Nephron (organoid): ENCODE results near the gene TMEM94.

Source experiments
- H3K27ac Mint-ChIP-seq, 3 experiments: 2 replicates each; pipeline ENCODE4 v1.8.0; 2020; ENCODE audit warnings: mixed read lengths in 3 of 3, mild to moderate bottlenecking in 2 of 3, moderate library complexity in 1 of 3
- H3K27me3 Mint-ChIP-seq: 2 replicates; pipeline ENCODE4 v1.8.0; 2021; ENCODE audit warnings: low read depth, mild to moderate bottlenecking, moderate library complexity, mixed read lengths
- H3K36me3 Mint-ChIP-seq: 2 replicates; pipeline ENCODE4 v1.8.0; 2020; ENCODE audit warnings: low read depth, mixed read lengths
- H3K4me1 Mint-ChIP-seq: 2 replicates; pipeline ENCODE4 v1.8.0; 2020; ENCODE audit warnings: mixed read lengths
- H3K4me3 Mint-ChIP-seq, 3 experiments: 2 replicates each; pipeline ENCODE4 v1.8.0; 2020; ENCODE audit warnings: mild to moderate bottlenecking in 3 of 3, mixed read lengths in 3 of 3, moderate library complexity in 2 of 3
- H3K9me3 Mint-ChIP-seq: 2 replicates; pipeline ENCODE4 v1.8.0; 2020; ENCODE audit warnings: mixed read lengths
- CTCF ChIP-seq, 3 experiments: fragments of 200-600 bp; sonication (generic); IDR thresholded peaks; one replicate each; pipeline ENCODE4 v1.5.0; 2021; ENCODE audit warnings: antibody characterized with exemption in 3 of 3; ENCODE audit not compliant: unreplicated experiment in 3 of 3

The TMEM94 gene

GRCh38 chr17:75486151-75486550 lies 29.7 kb downstream of the TMEM94 start:
- H3K9me3 Mint-ChIP-seq = no peaks in the 10 kb centered on the region
- no peak overlapping the region for H3K4me3 Mint-ChIP-seq
- peaks cover 7% of the 10 kb centered on the region for H3K36me3 Mint-ChIP-seq
- no peak overlapping the region for H3K27ac Mint-ChIP-seq
- peaks cover 26% of the 10 kb centered on the region for H3K4me1 Mint-ChIP-seq
- TF ChIP-seq CTCF (IDR thresholded peaks at IDR 0.05; ENCODE audit: unreplicated experiment in 3 of 3) = no peak
- no peaks in the 10 kb centered on the region for H3K27me3 Mint-ChIP-seq

GRCh38 chr17:75486951-75487350 lies 30.5 kb downstream of the TMEM94 start:
- Mint-ChIP-seq H3K27ac (peak overlapping the region in 1 of 3 experiments; percentile 31), H3K4me3 (no peak overlapping the region), H3K9me3 (no peaks in the 10 kb centered on the region), H3K27me3 (no peaks in the 10 kb centered on the region), H3K36me3 (peaks cover 7% of the 10 kb centered on the region), H3K4me1 (peaks cover 19% of the 10 kb centered on the region)
- TF ChIP-seq CTCF (IDR thresholded peaks at IDR 0.05; ENCODE audit: unreplicated experiment in 3 of 3) = no peak

GRCh38 chr17:75487351-75488070 lies 31.1 kb downstream of the TMEM94 start:
- Mint-ChIP-seq H3K27ac (peak overlapping the region in 2 of 3 experiments; percentile 26 to 31), H3K9me3 (no peaks in the 10 kb centered on the region), H3K4me3 (no peak overlapping the region), H3K36me3 (peaks cover 8% of the 10 kb centered on the region), H3K4me1 (peaks cover 19% of the 10 kb centered on the region), H3K27me3 (no peaks in the 10 kb centered on the region)
- TF ChIP-seq CTCF (IDR thresholded peaks at IDR 0.05; ENCODE audit: unreplicated experiment in 3 of 3) = no peak

- Mint-ChIP-seq H3K27ac (no peak overlapping the region), H3K27me3 (no peaks in the 10 kb centered on the region), H3K4me3 (no peak overlapping the region), H3K4me1 (peaks cover 8% of the 10 kb centered on the region), H3K36me3 (peaks cover 11% of the 10 kb centered on the region), H3K9me3 (no peaks in the 10 kb centered on the region)
- TF ChIP-seq CTCF (IDR thresholded peaks at IDR 0.05; ENCODE audit: unreplicated experiment in 3 of 3) = no peak
Measured at GRCh38 chr17:75488693-75489510, 32.5 kb downstream of the TMEM94 start.

- Mint-ChIP-seq H3K9me3 (no peaks in the 10 kb centered on the region), H3K36me3 (peaks cover 17% of the 10 kb centered on the region), H3K27ac (no peak overlapping the region), H3K4me3 (no peak overlapping the region), H3K27me3 (no peaks in the 10 kb centered on the region), H3K4me1 (peaks cover 7% of the 10 kb centered on the region)
- no peak for TF ChIP-seq CTCF (IDR thresholded peaks at IDR 0.05; ENCODE audit: unreplicated experiment in 3 of 3)
Measured at GRCh38 chr17:75489511-75489955, 33.1 kb downstream of the TMEM94 start.
